OCI-LY7 (cell line): ENCODE measurements around the gene SPDYE6.

Source experiments
- EZH2phosphoT487 ChIP-seq: fragments of 200-600 bp; sonication (generic); IDR thresholded peaks from 2 replicates; pipeline ENCODE4 v1.6.1; 2018; ENCODE audit warnings: low read depth, borderline replicate concordance, mild to moderate bottlenecking, mixed run types, antibody characterized with exemption, low read length, moderate library complexity, mixed read lengths
- TF ChIP-seq, protein P1 (sequence below): fragments of 200-600 bp; sonication (generic); conservative IDR thresholded peaks from 2 replicates; pipeline ENCODE4 v1.5.1; 2014; ENCODE audit warnings: mild to moderate bottlenecking, antibody characterized with exemption, low read length, moderate library complexity, mixed read lengths

DNA sequence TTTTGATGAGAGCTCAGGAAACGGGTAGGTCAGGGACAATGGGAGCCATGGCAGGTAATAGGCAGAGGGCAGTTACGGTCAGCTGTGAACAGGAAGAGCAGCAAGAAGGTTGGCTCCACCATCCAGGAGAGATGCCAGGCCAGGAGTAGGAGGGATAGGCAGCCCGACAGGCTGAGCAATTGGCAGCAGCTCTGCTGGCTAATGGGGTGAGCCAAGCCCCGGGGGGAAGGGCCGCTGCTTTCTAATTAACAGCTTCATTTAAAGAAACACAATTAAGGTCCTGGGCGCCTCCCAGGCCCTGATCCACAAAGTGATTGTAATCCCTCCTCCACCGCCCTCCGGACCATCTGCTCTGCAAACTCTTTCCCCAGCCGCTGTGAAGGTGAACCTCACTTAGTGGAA is 45.8 kb downstream of the SPDYE6 start:
- TF ChIP-seq, protein P1, sequence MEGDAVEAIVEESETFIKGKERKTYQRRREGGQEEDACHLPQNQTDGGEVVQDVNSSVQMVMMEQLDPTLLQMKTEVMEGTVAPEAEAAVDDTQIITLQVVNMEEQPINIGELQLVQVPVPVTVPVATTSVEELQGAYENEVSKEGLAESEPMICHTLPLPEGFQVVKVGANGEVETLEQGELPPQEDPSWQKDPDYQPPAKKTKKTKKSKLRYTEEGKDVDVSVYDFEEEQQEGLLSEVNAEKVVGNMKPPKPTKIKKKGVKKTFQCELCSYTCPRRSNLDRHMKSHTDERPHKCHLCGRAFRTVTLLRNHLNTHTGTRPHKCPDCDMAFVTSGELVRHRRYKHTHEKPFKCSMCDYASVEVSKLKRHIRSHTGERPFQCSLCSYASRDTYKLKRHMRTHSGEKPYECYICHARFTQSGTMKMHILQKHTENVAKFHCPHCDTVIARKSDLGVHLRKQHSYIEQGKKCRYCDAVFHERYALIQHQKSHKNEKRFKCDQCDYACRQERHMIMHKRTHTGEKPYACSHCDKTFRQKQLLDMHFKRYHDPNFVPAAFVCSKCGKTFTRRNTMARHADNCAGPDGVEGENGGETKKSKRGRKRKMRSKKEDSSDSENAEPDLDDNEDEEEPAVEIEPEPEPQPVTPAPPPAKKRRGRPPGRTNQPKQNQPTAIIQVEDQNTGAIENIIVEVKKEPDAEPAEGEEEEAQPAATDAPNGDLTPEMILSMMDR = no peak
- TF ChIP-seq EZH2phosphoT487 = no peak
